K562 (cell line): ENCODE measurements around the gene SLC33A1. TPM values are rescaled to one million over a fixed set of nuclear protein-coding genes. Genes with fewer than 3 reads are reported as not detected.

Experiments
- ATF1 ChIP-seq, 2 experiments: fragments of 450-650 bp in 1 of 2; IDR thresholded peaks; 2 replicates each; pipeline ENCODE4 v1.6.1; 2016; ENCODE audit warnings: missing compliant biosample characterization in 1 of 2, missing genetic modification characterization in 1 of 2
- CREBBP ChIP-seq: IDR thresholded peaks from one replicate; pipeline ENCODE4 v1.6.1; 2012; ENCODE audit warnings: low read depth, mild to moderate bottlenecking, control low read depth, inconsistent platforms, low read length
- DMBX1 ChIP-seq: fragments of 250-450 bp; sonication (Bioruptor Pico); IDR thresholded peaks from 2 replicates; pipeline ENCODE4 v1.8.0; 2022; ENCODE audit warnings: inconsistent platforms, mild to moderate bottlenecking, moderate library complexity, borderline replicate concordance
- FOXA3 ChIP-seq, 2 experiments: fragments of 450-650 bp in 1 of 2; sonication (generic) in 1 of 2; formaldehyde crosslinking; IDR thresholded peaks in 1 of 2; conservative IDR thresholded peaks in 1 of 2; 2 replicates each; pipeline versions ENCODE4 v1.4.0 to v1.8.0; 2020 to 2022; ENCODE audit warnings: mild to moderate bottlenecking in 2 of 2, missing genetic modification reagents in 1 of 2
- FOXK2 ChIP-seq, 2 experiments: fragments of 450-650 bp; IDR thresholded peaks in 1 of 2; conservative IDR thresholded peaks in 1 of 2; 2 replicates each; pipeline ENCODE4 v1.6.1; 2016; ENCODE audit warnings: low read depth in 2 of 2, mild to moderate bottlenecking in 1 of 2
- NFIX ChIP-seq: fragments of 250-450 bp; sonication (Bioruptor Pico); IDR thresholded peaks from 2 replicates; pipeline ENCODE4 v1.4.0; 2020; ENCODE audit warnings: low read depth, mild to moderate bottlenecking, moderate library complexity
- NONO ChIP-seq, 2 experiments: fragments of 200-400 bp in 1 of 2; fragments of 450-650 bp in 1 of 2; formaldehyde crosslinking in 1 of 2; IDR thresholded peaks; 2 replicates each; pipeline ENCODE4 v1.6.1; 2017; ENCODE audit warnings: low read depth in 2 of 2, mild to moderate bottlenecking in 2 of 2, moderate library complexity in 2 of 2, low read length in 1 of 2
- NRF1 ChIP-seq, 2 experiments: fragments of 450-650 bp; IDR thresholded peaks in 1 of 2; conservative IDR thresholded peaks in 1 of 2; 2 replicates each; pipeline ENCODE4 v1.6.1; 2014; ENCODE audit warnings: mild to moderate bottlenecking in 2 of 2
- POLR2AphosphoS2 ChIP-seq: IDR thresholded peaks from 2 replicates; pipeline ENCODE4 v1.6.1; 2012; ENCODE audit warnings: low read length, improper control_type of control experiment
- RBBP5 ChIP-seq: fragments of 200-600 bp; sonication (generic); IDR thresholded peaks from 2 replicates; pipeline ENCODE4 v1.6.1; 2012; ENCODE audit warnings: borderline replicate concordance, mild to moderate bottlenecking, low read length, control low read depth, inconsistent platforms; ENCODE audit not compliant: insufficient read depth, poor library complexity, severe bottlenecking
- RFX5 ChIP-seq: IDR thresholded peaks from 2 replicates; pipeline ENCODE4 v1.6.1; 2011; ENCODE audit warnings: low read depth, mild to moderate bottlenecking, improper control_type of control experiment, low read length
- RNF2 ChIP-seq: sonication (generic); IDR thresholded peaks from 2 replicates; pipeline ENCODE4 v1.6.1; 2016
- SMARCE1 ChIP-seq: fragments of 450-650 bp; IDR thresholded peaks from 2 replicates; pipeline ENCODE4 v1.7.1; 2016; ENCODE audit warnings: mild to moderate bottlenecking
- SNIP1 ChIP-seq: fragments of 450-650 bp; IDR thresholded peaks from 2 replicates; pipeline ENCODE4 v1.7.1; 2017; ENCODE audit warnings: low read depth, mild to moderate bottlenecking
- SRSF1 ChIP-seq: fragments of 200-400 bp; formaldehyde crosslinking; IDR thresholded peaks from 2 replicates; pipeline ENCODE4 v1.6.1; 2017; ENCODE audit warnings: mild to moderate bottlenecking, low read depth, low read length, moderate library complexity
- TRIM24 ChIP-seq, 2 experiments: fragments of 450-650 bp; IDR thresholded peaks; 2 replicates each; pipeline ENCODE4 v1.6.1; 2016
- YY1 ChIP-seq, 3 experiments: IDR thresholded peaks; 2 replicates each; pipeline ENCODE4 v1.6.1; 2011; ENCODE audit warnings: low read length in 2 of 3, mild to moderate bottlenecking in 2 of 3, moderate library complexity in 2 of 3, borderline replicate concordance in 1 of 3, control low read depth in 1 of 3, low read depth in 1 of 3; ENCODE audit not compliant: insufficient read depth in 3 of 3, insufficient replicate concordance in 2 of 3, control insufficient read depth in 1 of 3, insufficient read length in 1 of 3; ENCODE audit errors: extremely low read depth in 1 of 3
- ZC3H4 ChIP-seq: sonication (generic); formaldehyde crosslinking; IDR thresholded peaks from 2 replicates; pipeline ENCODE4 v1.9.0; 2021; ENCODE audit warnings: missing genetic modification reagents, borderline replicate concordance
- ZFP36 ChIP-seq: fragments of 150-350 bp; IDR thresholded peaks from 2 replicates; pipeline ENCODE4 v1.6.1; 2018; ENCODE audit warnings: low read length, low read depth; ENCODE audit not compliant: partially characterized antibody
- ZKSCAN1 ChIP-seq: fragments of 150-350 bp; IDR thresholded peaks from 2 replicates; pipeline ENCODE4 v1.6.1; 2016; ENCODE audit warnings: low read depth, low read length
- ZKSCAN3 ChIP-seq: fragments of 250-450 bp; sonication (Bioruptor Pico); IDR thresholded peaks from 2 replicates; pipeline ENCODE4 v1.4.0; 2020
- ZNF184 ChIP-seq: sonication (generic); formaldehyde crosslinking; IDR thresholded peaks from 2 replicates; pipeline ENCODE4 v1.5.0; 2020; ENCODE audit warnings: missing genetic modification reagents
- ZNF24 ChIP-seq: fragments of 450-650 bp; IDR thresholded peaks from 2 replicates; pipeline ENCODE4 v1.6.1; 2016
- polyA plus RNA-seq, 8 experiments: library from polyadenylated mRNA; depleted of rRNA in 4 of 8; stranded (reverse) in 5 of 8; unstranded in 3 of 8; fragments of >200 nt; fragmentation: Nextera tagmentation in 2 of 8; fragmentation: Illumina TruSeq in 1 of 8; extraction: Ambion mirVana in 2 of 8; extraction: Trizol in 1 of 8; gene quantifications; 2 replicates each; pipeline versions ENCODE4 v1.2.1 to v1.2.3, GENCODE V29; 2011 to 2014; ENCODE audit warnings: inconsistent platforms in 1 of 8, missing spikeins in 1 of 8
- total RNA-seq, 7 experiments: library from RNA; depleted of rRNA in 6 of 7; stranded (reverse); fragments of >200 nt in 6 of 7; fragmentation: Illumina TruSeq in 2 of 7; extraction: Trizol in 2 of 7; gene quantifications; 2 replicates each; pipeline versions ENCODE4 v1.2.1 to v1.2.3, GENCODE V29; 2011 to 2021; ENCODE audit warnings: low replicate concordance in 1 of 7
- TF ChIP-seq, protein P1 (sequence below): fragments of 250-450 bp; sonication (Bioruptor Pico); IDR thresholded peaks from 2 replicates; pipeline ENCODE4 v1.4.0; 2020; ENCODE audit warnings: borderline replicate concordance
- TF ChIP-seq, protein P2 (sequence below): fragments of 250-450 bp; sonication (Bioruptor Pico); IDR thresholded peaks from 2 replicates; pipeline ENCODE4 v1.4.0; 2020; ENCODE audit warnings: mild to moderate bottlenecking, moderate library complexity

Gene SLC33A1
- total and polyA plus RNA-seq, 9 of the 15 experiments (the other 6 are each of a cell fraction or from before 2014, with no cell fraction given), result 6.2 to 26.8 (median 19.6) TPM

DNA sequence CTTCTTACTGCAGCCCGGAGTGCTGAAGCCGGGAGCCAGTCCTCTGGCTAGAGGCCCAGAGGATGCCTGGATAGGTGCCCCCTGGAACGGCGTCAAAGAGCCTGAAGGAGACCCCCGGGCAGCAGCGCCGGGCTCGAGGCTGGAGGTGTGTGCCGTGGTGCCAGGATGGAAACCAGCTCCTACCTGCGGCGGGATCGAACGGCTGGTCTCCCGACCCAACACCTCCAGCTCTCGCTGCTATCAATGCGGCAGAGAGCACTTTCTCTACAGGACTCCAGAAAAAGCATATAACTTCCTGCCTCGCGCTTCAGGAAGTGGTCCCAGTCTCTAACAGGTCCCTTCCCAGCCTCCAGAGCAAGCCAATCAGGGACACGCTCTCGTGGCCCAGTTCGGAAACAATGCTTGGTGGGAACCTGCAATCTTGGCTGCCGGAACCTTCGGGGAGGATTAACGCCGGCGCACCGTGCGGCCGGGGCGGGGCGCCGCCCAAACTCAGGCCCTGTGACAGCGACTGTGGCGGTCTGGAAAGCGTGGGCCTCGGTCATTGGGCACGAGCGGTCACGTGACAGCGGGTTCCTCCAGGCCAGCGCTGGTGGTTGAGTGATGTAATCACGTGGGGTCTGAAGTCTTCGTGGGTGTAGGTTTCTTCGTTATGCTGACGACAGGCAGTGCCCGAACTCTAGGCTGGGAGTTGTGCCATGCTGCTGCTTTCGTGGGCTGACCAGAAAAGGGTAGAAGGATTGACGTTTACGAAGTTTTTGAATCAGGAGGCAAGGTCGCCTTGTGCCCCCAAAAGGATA lies at the start of gene SLC33A1 (continued):
- TF ChIP-seq ZKSCAN3 (CRISPR knock-in tag) (no peak), NONO (IDR thresholded peaks at IDR 0.05; ENCODE audit: low read depth in 2 of 2, low read length in 1 of 2) (0 out of 4 replicates have a peak, but pooled peaks of 1 of the 2 experiments have one; percentile 28), SRSF1 (no peak), TRIM24 (IDR thresholded peaks at IDR 0.05) (peak; percentile 6 to 99; a peak in 2 of 4 replicates), RNF2 (peak; percentile 84), RBBP5 (peak; percentile 96), POLR2AphosphoS2 (peak; percentile 88; the same call in 1 of the 2 replicates), NRF1 (conservative IDR thresholded peaks at IDR 0.05 in 1 of 2, IDR thresholded peaks at IDR 0.05 in 1 of 2) (peak; percentile 77 to 84), RFX5 (no peak; the same call in 1 of the 2 replicates), SNIP1 (no peak), ZNF184 (no peak), FOXA3 (CRISPR knock-in tag; conservative IDR thresholded peaks at IDR 0.05 in 1 of 2, IDR thresholded peaks at IDR 0.05 in 1 of 2) (peak in 1 of 2 experiments; percentile 83; a peak in 2 of 4 replicates), ZFP36 (no peak), ZNF24 (peak; percentile 88), DMBX1 (peak; percentile 75), ZC3H4 (CRISPR knock-in tag) (no peak), CREBBP (no peak), ZKSCAN1 (peak; percentile 64), ATF1 (CRISPR knock-in tag; IDR thresholded peaks at IDR 0.05) (no peak), ATF1 (tag; IDR thresholded peaks at IDR 0.05) (peak; percentile 96), YY1 (IDR thresholded peaks at IDR 0.05; ENCODE audit: borderline replicate concordance in 1 of 3, control insufficient read depth in 1 of 3, extremely low read depth in 1 of 3, insufficient read depth in 3 of 3, insufficient read length in 1 of 3, insufficient replicate concordance in 2 of 3, low read depth in 1 of 3, low read length in 2 of 3) (peak in 2 of 3 experiments; percentile 32 to 67), FOXK2 (conservative IDR thresholded peaks at IDR 0.05 in 1 of 2, IDR thresholded peaks at IDR 0.05 in 1 of 2; ENCODE audit: low read depth in 2 of 2) (peak; percentile 93 to 96), SMARCE1 (no peak; the same call in 1 of the 2 replicates), NFIX (CRISPR knock-in tag) (no peak)
- TF ChIP-seq, protein P1, sequence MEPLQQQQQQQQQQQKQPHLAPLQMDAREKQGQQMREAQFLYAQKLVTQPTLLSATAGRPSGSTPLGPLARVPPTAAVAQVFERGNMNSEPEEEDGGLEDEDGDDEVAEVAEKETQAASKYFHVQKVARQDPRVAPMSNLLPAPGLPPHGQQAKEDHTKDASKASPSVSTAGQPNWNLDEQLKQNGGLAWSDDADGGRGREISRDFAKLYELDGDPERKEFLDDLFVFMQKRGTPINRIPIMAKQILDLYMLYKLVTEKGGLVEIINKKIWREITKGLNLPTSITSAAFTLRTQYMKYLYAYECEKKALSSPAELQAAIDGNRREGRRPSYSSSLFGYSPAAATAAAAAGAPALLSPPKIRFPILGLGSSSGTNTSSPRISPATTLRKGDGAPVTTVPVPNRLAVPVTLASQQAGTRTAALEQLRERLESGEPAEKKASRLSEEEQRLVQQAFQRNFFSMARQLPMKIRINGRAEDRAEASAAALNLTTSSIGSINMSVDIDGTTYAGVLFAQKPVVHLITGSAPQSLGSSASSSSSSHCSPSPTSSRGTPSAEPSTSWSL (CRISPR knock-in tag), result no peak
- TF ChIP-seq, protein P2, sequence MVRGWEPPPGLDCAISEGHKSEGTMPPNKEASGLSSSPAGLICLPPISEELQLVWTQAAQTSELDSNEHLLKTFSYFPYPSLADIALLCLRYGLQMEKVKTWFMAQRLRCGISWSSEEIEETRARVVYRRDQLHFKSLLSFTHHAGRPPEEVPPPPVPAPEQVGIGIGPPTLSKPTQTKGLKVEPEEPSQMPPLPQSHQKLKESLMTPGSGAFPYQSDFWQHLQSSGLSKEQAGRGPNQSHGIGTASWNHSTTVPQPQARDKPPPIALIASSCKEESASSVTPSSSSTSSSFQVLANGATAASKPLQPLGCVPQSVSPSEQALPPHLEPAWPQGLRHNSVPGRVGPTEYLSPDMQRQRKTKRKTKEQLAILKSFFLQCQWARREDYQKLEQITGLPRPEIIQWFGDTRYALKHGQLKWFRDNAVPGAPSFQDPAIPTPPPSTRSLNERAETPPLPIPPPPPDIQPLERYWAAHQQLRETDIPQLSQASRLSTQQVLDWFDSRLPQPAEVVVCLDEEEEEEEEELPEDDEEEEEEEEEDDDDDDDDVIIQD (CRISPR knock-in tag), result no peak
